IMR-90 (cell line): ENCODE results near the gene CAPZA3. TPM values are rescaled to one million over a fixed set of nuclear protein-coding genes. Genes with fewer than 3 reads are reported as not detected.

Experiments used
- ATAC-seq: fragments of 200-7000 bp; cut with Tn5 transposase; 2 replicates; pipeline ENCODE4 v1.9.1; 2020; ENCODE audit warnings: low read depth, mild to moderate bottlenecking, moderate library complexity
- BruUV-seq: library from RNA; stranded (reverse); fragments of 400-500 nt; replicated peaks from 2 replicates; lab custom pipeline; 2021; lab: Mats Ljungman, UMichigan
- CTCF ChIA-PET: fragments of 300-600 bp; formaldehyde crosslinking; extraction: SDS; loops from one replicate; lab custom pipeline; 2021; ENCODE audit warnings: antibody characterized with exemption; lab: Yijun Ruan, JAX
- POLR2A ChIA-PET: fragments of 300-600 bp; sonication (Branson Sonifier 250); formaldehyde crosslinking; loops from one replicate; lab custom pipeline; 2022; ENCODE audit warnings: antibody characterized with exemption; ENCODE audit not compliant: unreplicated experiment; lab: Charles Lee
- DNase-seq: peaks from one replicate; pipeline ENCODE4 v3.0.0; 2013
- H2AFZ ChIP-seq: replicated peaks from 2 replicates; pipeline ENCODE3; 2013; ENCODE audit warnings: low read length, mild to moderate bottlenecking; ENCODE audit not compliant: poor library complexity
- H2AK5ac ChIP-seq: 2 replicates; pipeline ENCODE4 v1.6.1; 2013; ENCODE audit warnings: low read depth, low read length, inconsistent platforms
- H2AK9ac ChIP-seq: replicated peaks from 2 replicates; pipeline ENCODE3; 2013; ENCODE audit warnings: mild to moderate bottlenecking, low read depth, low read length, moderate library complexity; ENCODE audit not compliant: poor library complexity
- H2BK120ac ChIP-seq: 2 replicates; pipeline ENCODE4 v1.6.1; 2013; ENCODE audit warnings: low read depth, low read length, inconsistent platforms
- H2BK15ac ChIP-seq: 3 replicates; pipeline ENCODE4 v1.6.1; 2013; ENCODE audit warnings: low read depth, low read length, inconsistent platforms
- H2BK20ac ChIP-seq: 2 replicates; pipeline ENCODE4 v1.6.1; 2013; ENCODE audit warnings: low read depth, mild to moderate bottlenecking, inconsistent platforms, low read length, moderate library complexity
- H2BK5ac ChIP-seq: 2 replicates; pipeline ENCODE4 v1.6.1; 2013; ENCODE audit warnings: mild to moderate bottlenecking, low read depth, low read length, inconsistent platforms; ENCODE audit not compliant: poor library complexity, severe bottlenecking
- H3K14ac ChIP-seq: replicated peaks from 2 replicates; pipeline ENCODE4 v1.6.1; 2013; ENCODE audit warnings: low read depth, low read length, inconsistent platforms
- H3K18ac ChIP-seq: 2 replicates; pipeline ENCODE4 v1.6.1; 2013; ENCODE audit warnings: low read depth, low read length, control low read depth
- H3K23ac ChIP-seq: 2 replicates; pipeline ENCODE4 v1.6.1; 2013; ENCODE audit warnings: low read depth, low read length, inconsistent platforms
- H3K27ac ChIP-seq: 2 replicates; pipeline ENCODE4 v1.5.1; 2013; ENCODE audit warnings: mild to moderate bottlenecking, control low read depth, low read length; ENCODE audit not compliant: insufficient read depth
- H3K27me3 ChIP-seq: 2 replicates; pipeline ENCODE4 v1.6.1; 2013; ENCODE audit warnings: low read length; ENCODE audit not compliant: control insufficient read depth, insufficient read depth
- H3K36me3 ChIP-seq: 2 replicates; pipeline ENCODE4 v1.6.1; 2013; ENCODE audit warnings: low read length, mixed read lengths; ENCODE audit not compliant: control insufficient read depth, insufficient read depth
- H3K4ac ChIP-seq: 2 replicates; pipeline ENCODE4 v1.6.1; 2013; ENCODE audit warnings: low read depth, low read length, inconsistent platforms
- H3K4me1 ChIP-seq: 2 replicates; pipeline ENCODE4 v1.6.1; 2013; ENCODE audit warnings: low read length, mixed read lengths; ENCODE audit not compliant: control insufficient read depth, insufficient read depth
- H3K4me2 ChIP-seq: 2 replicates; pipeline ENCODE4 v1.6.1; 2013; ENCODE audit warnings: low read depth, mild to moderate bottlenecking, control low read depth, low read length, moderate library complexity
- H3K4me3 ChIP-seq: 2 replicates; pipeline ENCODE4 v1.5.1; 2013; ENCODE audit warnings: low read depth, mild to moderate bottlenecking, control low read depth, low read length, moderate library complexity; ENCODE audit not compliant: insufficient read depth
- H3K56ac ChIP-seq: 2 replicates; pipeline ENCODE4 v1.6.1; 2013; ENCODE audit warnings: low read length, inconsistent platforms; ENCODE audit not compliant: insufficient read depth; ENCODE audit errors: extremely low read depth
- H3K79me1 ChIP-seq, 2 experiments: 2 replicates each; pipeline ENCODE4 v1.6.1; 2013; ENCODE audit warnings: low read length in 2 of 2, inconsistent platforms in 1 of 2, low read depth in 1 of 2
- H3K9ac ChIP-seq: 2 replicates; pipeline ENCODE4 v1.6.1; 2013; ENCODE audit warnings: low read depth, low read length, control low read depth
- H3K9me1 ChIP-seq: 2 replicates; pipeline ENCODE4 v1.6.1; 2013; ENCODE audit warnings: low read length, inconsistent platforms; ENCODE audit not compliant: insufficient read depth
- H3K9me3 ChIP-seq: 2 replicates; pipeline ENCODE4 v1.6.1; 2013; ENCODE audit warnings: low read length; ENCODE audit not compliant: control insufficient read depth, insufficient read depth
- H4K20me1 ChIP-seq: 2 replicates; pipeline ENCODE4 v1.6.1; 2013; ENCODE audit warnings: low read length, inconsistent platforms; ENCODE audit not compliant: insufficient read depth
- H4K5ac ChIP-seq: 2 replicates; pipeline ENCODE4 v1.6.1; 2013; ENCODE audit warnings: mild to moderate bottlenecking, low read depth, low read length, control low read depth
- H4K8ac ChIP-seq, 2 experiments: 2 replicates each; pipeline ENCODE4 v1.6.1; 2013; ENCODE audit warnings: low read depth in 2 of 2, low read length in 2 of 2, control low read depth in 1 of 2, inconsistent platforms in 1 of 2
- H4K91ac ChIP-seq: 2 replicates; pipeline ENCODE4 v1.6.1; 2013; ENCODE audit warnings: low read depth, low read length, inconsistent platforms; ENCODE audit not compliant: insufficient read depth
- CEBPB ChIP-seq: IDR thresholded peaks from 2 replicates; pipeline ENCODE4 v1.6.1; 2012; ENCODE audit warnings: low read depth, low read length, improper control_type of control experiment
- CHD1 ChIP-seq: IDR thresholded peaks from 2 replicates; pipeline ENCODE4 v1.6.1; 2012; ENCODE audit warnings: low read depth, low read length, improper control_type of control experiment
- MAFK ChIP-seq: IDR thresholded peaks from 2 replicates; pipeline ENCODE4 v1.6.1; 2012; ENCODE audit warnings: low read depth, low read length, improper control_type of control experiment
- MAZ ChIP-seq: IDR thresholded peaks from 2 replicates; pipeline ENCODE4 v1.6.1; 2012; ENCODE audit warnings: low read depth, mild to moderate bottlenecking, low read length, improper control_type of control experiment, moderate library complexity, borderline replicate concordance
- RCOR1 ChIP-seq: IDR thresholded peaks from 2 replicates; pipeline ENCODE4 v1.6.1; 2012; ENCODE audit warnings: mild to moderate bottlenecking, low read length, improper control_type of control experiment; ENCODE audit not compliant: insufficient replicate concordance
- RFX5 ChIP-seq: IDR thresholded peaks from 2 replicates; pipeline ENCODE4 v1.8.0; 2012; ENCODE audit warnings: low read depth, mild to moderate bottlenecking, low read length, moderate library complexity
- WGBS, 2 experiments: methylation state at CpG; one replicate each; pipeline versions ENCODE4 v1.1.5 to v1.1.7; 2013; ENCODE audit warnings: missing lambda C conversion rate in 2 of 2; ENCODE audit not compliant: insufficient read length in 1 of 2; ENCODE audit errors: extremely low coverage in 2 of 2; 5-methylcytosine and 5-hydroxymethylcytosine counted together
- dilution Hi-C: fragments of 300-500 bp; cut with HindIII; formaldehyde crosslinking; loops from one replicate; pipeline ENCODE4 v1.14.3; 2018; ENCODE audit warnings: low sequenced_read_pairs; ENCODE audit not compliant: unreplicated experiment
- in situ Hi-C: fragments of 300-500 bp; cut with MboI; formaldehyde crosslinking; loops from 3 replicates; pipeline ENCODE4 v1.14.3; 2019; ENCODE audit warnings: low sequenced_read_pairs, inconsistent platforms, mixed read lengths
- intact Hi-C: fragments of 100-400 bp; cut with micrococcal nuclease; formaldehyde crosslinking; loops from 2 replicates; pipeline ENCODE4 v1.10.0; 2022
- polyA plus RNA-seq, 3 experiments: library from polyadenylated mRNA; depleted of rRNA; stranded (reverse); fragments of >200 nt; gene quantifications; 2 replicates each; pipeline ENCODE4 v1.2.3, GENCODE V29; 2012; ENCODE audit warnings: low replicate concordance in 1 of 3
- total RNA-seq: library from RNA; depleted of rRNA; stranded (reverse); fragments of >200 nt; gene quantifications from 2 replicates; pipeline ENCODE4 v1.2.3, GENCODE V29; 2012
- TF ChIP-seq, protein P1 (sequence below): fragments of 150-350 bp; IDR thresholded peaks from 2 replicates; pipeline ENCODE4 v1.6.1; 2016; ENCODE audit warnings: low read depth, mild to moderate bottlenecking, low read length, moderate library complexity, borderline replicate concordance
- TF ChIP-seq, protein P2 (sequence below): fragments of 150-350 bp; IDR thresholded peaks from 2 replicates; pipeline ENCODE4 v1.6.1; 2017; ENCODE audit warnings: mild to moderate bottlenecking, antibody characterized with exemption, low read length, low read depth

CAPZA3 gene
- total and polyA plus RNA-seq, 2 of the 4 experiments (the other 2 are of a cell fraction): not detected

DNA sequence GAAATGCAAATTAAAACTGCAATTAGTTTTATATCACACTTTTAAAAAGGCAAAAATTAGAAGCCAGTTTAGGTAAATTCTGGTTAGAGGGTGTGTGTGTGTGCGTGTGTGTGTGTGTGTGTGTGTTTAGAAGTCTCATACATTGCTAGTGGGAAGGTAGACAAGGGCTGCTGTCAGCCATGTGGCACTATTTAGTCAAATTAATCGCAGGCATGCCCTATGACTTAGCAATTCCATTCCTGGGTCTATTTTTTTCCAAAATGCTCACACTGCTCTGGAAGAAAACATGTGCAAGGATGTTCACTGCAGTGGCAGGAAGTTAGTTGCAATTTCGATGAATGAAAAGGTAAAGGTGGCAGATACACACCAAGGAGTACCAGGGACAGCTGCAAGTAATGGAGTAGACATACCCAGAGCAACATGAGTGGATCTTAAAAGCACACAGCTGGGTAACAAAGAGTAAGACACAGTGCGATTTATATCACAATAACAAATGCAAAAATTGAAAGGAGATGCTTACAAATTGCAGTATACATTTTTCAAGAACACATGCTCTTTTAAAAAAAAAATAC, 11.6 kb downstream of the CAPZA3 start:
- ChIA-PET CTCF (interaction anchor here (0.6 kb wide), 2 partner anchors 84 to 102 kb away, joined by 3 to 5 read pairs; no protein-coding TSS in a partner anchor), POLR2A (no interaction called here)
- no peaks in the 10 kb centered on the region for H3K9me3 ChIP-seq
- DNase-seq (no peak), ATAC-seq (no peak)
- no peaks in the 10 kb centered on the region for H3K79me1 ChIP-seq
- no peaks in the 10 kb centered on the region for H3K36me3 ChIP-seq
- H3K9ac ChIP-seq: no peak overlapping the region
- peaks cover 21% of the 10 kb centered on the region for H3K4me1 ChIP-seq
- peak overlapping the region; percentile 64 for H3K4ac ChIP-seq
- in situ Hi-C loops (no loop called here), dilution Hi-C loops (no loop called here), intact Hi-C loops (loop anchor here (5.0 kb wide), 1 partner anchor 367 kb away; no protein-coding TSS in a partner anchor)
- peak overlapping the region; percentile 93; the same call in 2 of the 3 replicates for H2BK15ac ChIP-seq
- no peak overlapping the region for H2AFZ ChIP-seq
- H4K20me1 ChIP-seq: no peaks in the 10 kb centered on the region
- no peak overlapping the region for H3K4me3 ChIP-seq
- H4K5ac ChIP-seq: no peak overlapping the region
- no peak overlapping the region for H2AK9ac ChIP-seq
- H4K91ac ChIP-seq: peak overlapping the region; percentile 70
- no peak overlapping the region for H3K4me2 ChIP-seq
- H3K27ac ChIP-seq: no peak overlapping the region
- TF ChIP-seq MAZ: no peak
- TF ChIP-seq MAFK: no peak
- TF ChIP-seq CEBPB: no peak
- no peak for TF ChIP-seq RCOR1
- TF ChIP-seq RFX5: no peak
- TF ChIP-seq CHD1: no peak
- TF ChIP-seq, protein P1, sequence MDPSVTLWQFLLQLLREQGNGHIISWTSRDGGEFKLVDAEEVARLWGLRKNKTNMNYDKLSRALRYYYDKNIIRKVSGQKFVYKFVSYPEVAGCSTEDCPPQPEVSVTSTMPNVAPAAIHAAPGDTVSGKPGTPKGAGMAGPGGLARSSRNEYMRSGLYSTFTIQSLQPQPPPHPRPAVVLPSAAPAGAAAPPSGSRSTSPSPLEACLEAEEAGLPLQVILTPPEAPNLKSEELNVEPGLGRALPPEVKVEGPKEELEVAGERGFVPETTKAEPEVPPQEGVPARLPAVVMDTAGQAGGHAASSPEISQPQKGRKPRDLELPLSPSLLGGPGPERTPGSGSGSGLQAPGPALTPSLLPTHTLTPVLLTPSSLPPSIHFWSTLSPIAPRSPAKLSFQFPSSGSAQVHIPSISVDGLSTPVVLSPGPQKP: no peak
- TF ChIP-seq, protein P2, sequence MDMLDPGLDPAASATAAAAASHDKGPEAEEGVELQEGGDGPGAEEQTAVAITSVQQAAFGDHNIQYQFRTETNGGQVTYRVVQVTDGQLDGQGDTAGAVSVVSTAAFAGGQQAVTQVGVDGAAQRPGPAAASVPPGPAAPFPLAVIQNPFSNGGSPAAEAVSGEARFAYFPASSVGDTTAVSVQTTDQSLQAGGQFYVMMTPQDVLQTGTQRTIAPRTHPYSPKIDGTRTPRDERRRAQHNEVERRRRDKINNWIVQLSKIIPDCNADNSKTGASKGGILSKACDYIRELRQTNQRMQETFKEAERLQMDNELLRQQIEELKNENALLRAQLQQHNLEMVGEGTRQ: no peak
- no peak overlapping the region for H3K18ac ChIP-seq
- 100% methylated on average over 2 of the region's 4 CpGs; no CpG with 5 or more reads in 1 of the 2 experiments for WGBS, 2 experiments
- peak overlapping the region; percentile 90 for H2AK5ac ChIP-seq
- peak overlapping the region; percentile 68 for H3K23ac ChIP-seq
- peaks cover 23% of the 10 kb centered on the region for H3K9me1 ChIP-seq
- no peaks in the 10 kb centered on the region for H3K27me3 ChIP-seq
- peak overlapping the region; percentile 73 for H2BK120ac ChIP-seq
- peak overlapping the region; percentile 32 for H2BK5ac ChIP-seq
- H4K8ac ChIP-seq: peak overlapping the region in 1 of 2 experiments; percentile 52; a peak in 1 of 4 replicates
- peak overlapping the region; percentile 74 for H2BK20ac ChIP-seq
- H3K56ac ChIP-seq: no peak overlapping the region
- BruUV-seq: no TSS peak
- no peak overlapping the region; the same call in 1 of the 2 replicates for H3K14ac ChIP-seq
